BJ (cell line): ENCODE data around the gene SRPK1. TPM values are rescaled to one million over a fixed set of nuclear protein-coding genes. Genes with fewer than 3 reads are reported as not detected.

ENCODE experiments used
- CTCF ChIA-PET: fragments of 350-600 bp; formaldehyde crosslinking; extraction: SDS; loops from one replicate; lab custom pipeline; 2021; ENCODE audit warnings: antibody characterized with exemption, inconsistent platforms; lab: Yijun Ruan, JAX
- POLR2A ChIA-PET: fragments of 300-600 bp; sonication (Branson Sonifier 250); formaldehyde crosslinking; extraction: SDS; loops from one replicate; lab custom pipeline; 2021; ENCODE audit warnings: antibody characterized with exemption; lab: Charles Lee
- DNase-seq: peaks from one replicate; pipeline ENCODE4 v3.0.0-alpha.2; 2011; ENCODE audit warnings: low read depth
- H3K27me3 ChIP-seq: 2 replicates; pipeline ENCODE4 v1.6.0; 2011; ENCODE audit warnings: low read length; ENCODE audit not compliant: control insufficient read depth, insufficient read depth
- H3K36me3 ChIP-seq: 2 replicates; pipeline ENCODE4 v1.5.1; 2011; ENCODE audit warnings: low read length; ENCODE audit not compliant: control insufficient read depth, insufficient read depth
- H3K4me3 ChIP-seq: 2 replicates; pipeline ENCODE4 v1.5.1; 2011; ENCODE audit warnings: low read depth, mild to moderate bottlenecking, control low read depth, low read length
- polyA minus RNA-seq: library from RNA; depleted of rRNA, polyadenylated mRNA; stranded (reverse); fragments of >200 nt; gene quantifications from 2 replicates; pipeline ENCODE4 v1.2.3, GENCODE V29; 2011; rRNA and poly(A)+ RNA removed
- polyA plus RNA-seq: library from polyadenylated mRNA; depleted of rRNA; stranded (reverse); fragments of >200 nt; gene quantifications from 2 replicates; pipeline ENCODE4 v1.2.3, GENCODE V29; 2011; rRNA removed
- TF ChIP-seq, protein P1 (sequence below): IDR thresholded peaks from 2 replicates; pipeline ENCODE4 v1.5.1; 2011; ENCODE audit warnings: low read depth, mild to moderate bottlenecking, control low read depth, inconsistent platforms, low read length, moderate library complexity; ENCODE audit not compliant: insufficient read depth

SRPK1 gene
- polyA plus RNA-seq (12.6 and 26.0 TPM in 2 replicates), polyA minus RNA-seq (22.6 and 26.6 TPM in 2 replicates)

DNA sequence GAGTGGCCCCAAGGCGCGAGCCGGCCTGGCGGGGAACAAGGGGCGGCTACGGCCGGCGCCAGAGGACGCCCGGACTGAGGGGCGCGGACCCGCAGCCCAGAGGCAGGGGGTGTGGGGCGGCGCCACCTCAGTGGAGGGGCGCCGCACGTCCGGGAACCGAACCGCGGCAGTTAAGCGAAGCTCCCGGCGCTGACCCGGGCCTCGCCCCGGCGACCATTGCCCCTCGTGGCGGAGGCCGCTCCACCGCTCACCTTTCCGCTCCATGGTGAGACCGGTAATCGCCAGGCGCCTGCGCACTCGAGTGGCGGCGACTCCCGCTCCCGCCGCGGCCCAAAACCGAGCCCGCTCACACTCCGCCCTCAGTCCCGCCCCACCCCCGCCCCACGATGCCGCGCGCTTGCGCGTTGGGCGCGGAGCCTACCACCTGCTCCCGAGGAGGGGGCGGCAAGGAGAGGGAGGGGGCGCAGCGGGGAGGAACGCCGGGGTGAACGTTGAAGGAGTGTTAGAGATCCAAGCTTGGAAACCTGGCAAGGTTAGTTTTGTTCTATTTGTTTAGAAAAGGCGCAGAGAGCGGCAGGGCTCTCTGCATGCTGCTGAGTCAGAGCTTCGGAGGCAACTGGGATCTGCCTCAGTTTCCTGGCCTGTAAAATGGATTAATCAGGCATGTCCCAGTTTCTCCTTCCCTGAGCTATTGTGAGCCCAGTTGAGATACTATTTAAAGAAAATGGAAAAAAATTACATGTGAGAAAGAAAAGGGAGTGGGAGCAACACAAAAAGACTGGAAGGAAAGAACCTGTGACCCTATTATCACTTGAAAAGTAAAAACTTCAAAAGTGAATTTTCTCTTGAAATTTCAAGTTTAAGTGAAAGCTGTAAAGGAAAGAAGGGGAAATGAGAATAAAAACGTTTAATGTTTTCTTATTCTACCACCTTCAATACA lies at the start of gene SRPK1:
SRPK1 (minus strand) TSS at position 306 of the 940 bp plus-strand sequence; CDS start at position 264, 42 bp downstream.
- Histone ChIP-seq H3K36me3 (0 out of 2 replicates have a peak, but pooled peaks cover 1% of the 10 kb centered on the region), H3K27me3 (no peaks in the 10 kb centered on the region), H3K4me3 (peak within 1 kb of the TSS; percentile 58)
- CTCF ChIA-PET: interaction anchor here (1.2 kb wide), 1 partner anchor 48 kb away, joined by 4 read pairs; no protein-coding TSS in a partner anchor
- TF ChIP-seq, protein P1, sequence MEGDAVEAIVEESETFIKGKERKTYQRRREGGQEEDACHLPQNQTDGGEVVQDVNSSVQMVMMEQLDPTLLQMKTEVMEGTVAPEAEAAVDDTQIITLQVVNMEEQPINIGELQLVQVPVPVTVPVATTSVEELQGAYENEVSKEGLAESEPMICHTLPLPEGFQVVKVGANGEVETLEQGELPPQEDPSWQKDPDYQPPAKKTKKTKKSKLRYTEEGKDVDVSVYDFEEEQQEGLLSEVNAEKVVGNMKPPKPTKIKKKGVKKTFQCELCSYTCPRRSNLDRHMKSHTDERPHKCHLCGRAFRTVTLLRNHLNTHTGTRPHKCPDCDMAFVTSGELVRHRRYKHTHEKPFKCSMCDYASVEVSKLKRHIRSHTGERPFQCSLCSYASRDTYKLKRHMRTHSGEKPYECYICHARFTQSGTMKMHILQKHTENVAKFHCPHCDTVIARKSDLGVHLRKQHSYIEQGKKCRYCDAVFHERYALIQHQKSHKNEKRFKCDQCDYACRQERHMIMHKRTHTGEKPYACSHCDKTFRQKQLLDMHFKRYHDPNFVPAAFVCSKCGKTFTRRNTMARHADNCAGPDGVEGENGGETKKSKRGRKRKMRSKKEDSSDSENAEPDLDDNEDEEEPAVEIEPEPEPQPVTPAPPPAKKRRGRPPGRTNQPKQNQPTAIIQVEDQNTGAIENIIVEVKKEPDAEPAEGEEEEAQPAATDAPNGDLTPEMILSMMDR: no peak
- POLR2A ChIA-PET: interaction anchor here (0.6 kb wide), 1 partner anchor 66 kb away, joined by 3 read pairs; no protein-coding TSS in a partner anchor
- no peak for DNase-seq

DNA sequence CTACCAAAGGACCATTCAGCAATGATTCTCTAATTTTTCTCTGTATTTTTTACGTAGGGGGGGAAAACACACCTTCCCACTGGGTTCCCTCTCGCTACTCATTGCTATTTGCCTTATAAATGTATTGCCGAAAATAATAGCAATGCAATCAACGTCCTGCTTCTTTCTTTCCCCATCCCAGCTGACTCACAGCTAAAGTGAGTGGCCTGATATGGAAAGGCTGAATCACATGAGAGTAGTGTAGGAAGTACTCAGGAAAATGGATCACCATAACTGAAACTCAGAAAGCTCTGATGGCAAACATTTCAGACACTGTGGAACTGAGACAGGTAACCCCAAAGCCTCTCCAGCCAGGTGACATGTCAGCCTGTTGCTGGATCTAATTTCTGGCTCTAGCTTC lies 49.3 kb upstream of the SRPK1 start:
- H3K36me3 ChIP-seq: no peaks in the 10 kb centered on the region
- no peaks in the 10 kb centered on the region for H3K27me3 ChIP-seq
- no peak for DNase-seq
- ChIA-PET CTCF (interaction anchor here (1.3 to 1.7 kb wide), 2 partner anchors 22 to 48 kb away, joined by 4 to 5 read pairs; no protein-coding TSS in a partner anchor), POLR2A (no interaction called here)
- H3K4me3 ChIP-seq: no peak overlapping the region
- TF ChIP-seq, protein P1: no peak

GRCh38 chr6:35969646-35970045 lies 48.7 kb upstream of the SRPK1 start:
- TF ChIP-seq, protein P1: no peak
- ChIA-PET POLR2A (no interaction called here), CTCF (interaction anchor here (1.2 to 1.7 kb wide), 3 partner anchors 13 to 48 kb away, joined by 3 to 5 read pairs (median 4); no protein-coding TSS in a partner anchor)
- Histone ChIP-seq H3K27me3 (no peaks in the 10 kb centered on the region), H3K36me3 (no peaks in the 10 kb centered on the region), H3K4me3 (no peak overlapping the region)
- DNase-seq: no peak

DNA sequence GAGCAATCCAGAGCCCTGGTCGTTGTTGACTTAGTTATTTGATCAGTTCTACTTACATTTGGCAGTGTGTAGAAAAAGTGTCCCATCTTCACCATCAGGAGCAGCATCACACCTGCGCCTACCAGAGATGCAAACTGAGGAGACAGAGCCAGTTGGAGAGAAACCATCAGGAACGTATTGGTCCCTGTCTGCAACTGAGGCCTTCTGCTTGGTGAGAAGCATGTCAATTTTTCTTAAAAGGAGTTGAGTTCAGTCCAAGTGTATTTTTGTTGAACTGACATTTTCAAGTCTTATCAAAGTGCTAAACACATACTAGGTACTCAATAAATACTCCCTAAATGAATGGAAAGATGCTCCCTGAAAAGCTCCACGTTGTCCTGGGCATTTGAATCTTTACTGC lies 47.9 kb upstream of the SRPK1 start:
- CTCF ChIA-PET: interaction anchor here (1.2 to 1.3 kb wide), 2 partner anchors 13 to 47 kb away, joined by 3 to 4 read pairs; no protein-coding TSS in a partner anchor
- TF ChIP-seq, protein P1: no peak
- Histone ChIP-seq H3K4me3 (no peak overlapping the region), H3K36me3 (no peaks in the 10 kb centered on the region), H3K27me3 (no peaks in the 10 kb centered on the region)
- POLR2A ChIA-PET: no interaction called here
- no peak for DNase-seq
